Measurements from ENCODE around the gene TSPAN9.

TSPAN9 gene

GRCh38 chr12:3204143-3204542, 127.0 kb downstream of the TSPAN9 start:
- DNase-seq (ENCODE audit: low read depth): no peak
- TF ChIP-seq MYC (IDR thresholded peaks at IDR 0.05; ENCODE audit: low read depth, low read length) (no peak), MAX (IDR thresholded peaks at IDR 0.05; ENCODE audit: low read depth, low read length) (no peak), CTCF (IDR thresholded peaks at IDR 0.05; ENCODE audit: low read depth, low read length) (no peak), POLR2A (IDR thresholded peaks at IDR 0.05; ENCODE audit: extremely low read depth, insufficient read length) (no peak)
- no peak overlapping the region for H3K4me3 ChIP-seq (ENCODE audit: low read depth, low read length)

- DNase-seq (ENCODE audit: low read depth): no peak
- TF ChIP-seq POLR2A (IDR thresholded peaks at IDR 0.05; ENCODE audit: extremely low read depth, insufficient read length) (no peak), MYC (IDR thresholded peaks at IDR 0.05; ENCODE audit: low read depth, low read length) (no peak), CTCF (IDR thresholded peaks at IDR 0.05; ENCODE audit: low read depth, low read length) (no peak), MAX (IDR thresholded peaks at IDR 0.05; ENCODE audit: low read depth, low read length) (no peak)
- H3K4me3 ChIP-seq (ENCODE audit: low read depth, low read length): no peak overlapping the region
Observed at GRCh38 chr12:3204730-3205531, 127.8 kb downstream of the TSPAN9 start.

- TF ChIP-seq POLR2A (IDR thresholded peaks at IDR 0.05; ENCODE audit: extremely low read depth, insufficient read length) (no peak), CTCF (IDR thresholded peaks at IDR 0.05; ENCODE audit: low read depth, low read length) (no peak), MAX (IDR thresholded peaks at IDR 0.05; ENCODE audit: low read depth, low read length) (no peak), MYC (IDR thresholded peaks at IDR 0.05; ENCODE audit: low read depth, low read length) (no peak)
- no peak overlapping the region for H3K4me3 ChIP-seq (ENCODE audit: low read depth, low read length)
- no peak for DNase-seq (ENCODE audit: low read depth)
Observed at GRCh38 chr12:3205742-3206519, 128.8 kb downstream of the TSPAN9 start.

GRCh38 chr12:3206536-3207072, 129.4 kb downstream of the TSPAN9 start:
- DNase-seq (ENCODE audit: low read depth): no peak
- TF ChIP-seq POLR2A (IDR thresholded peaks at IDR 0.05; ENCODE audit: extremely low read depth, insufficient read length) (no peak), CTCF (IDR thresholded peaks at IDR 0.05; ENCODE audit: low read depth, low read length) (no peak), MAX (IDR thresholded peaks at IDR 0.05; ENCODE audit: low read depth, low read length) (no peak), MYC (IDR thresholded peaks at IDR 0.05; ENCODE audit: low read depth, low read length) (no peak)
- H3K4me3 ChIP-seq (ENCODE audit: low read depth, low read length): no peak overlapping the region

GRCh38 chr12:3207175-3207574, 130.0 kb downstream of the TSPAN9 start:
- H3K4me3 ChIP-seq (ENCODE audit: low read depth, low read length): no peak overlapping the region
- TF ChIP-seq MYC (IDR thresholded peaks at IDR 0.05; ENCODE audit: low read depth, low read length) (no peak), MAX (IDR thresholded peaks at IDR 0.05; ENCODE audit: low read depth, low read length) (no peak), CTCF (IDR thresholded peaks at IDR 0.05; ENCODE audit: low read depth, low read length) (no peak), POLR2A (IDR thresholded peaks at IDR 0.05; ENCODE audit: extremely low read depth, insufficient read length) (no peak)
- DNase-seq (ENCODE audit: low read depth): no peak

All from NB4 (cell line).